Natural killer cell (primary cell): Measurements from ENCODE around the gene GRXCR2. TPM values are rescaled to one million over a fixed set of nuclear protein-coding genes. Genes with fewer than 3 reads are reported as not detected.

Experiments
- ATAC-seq, 3 donors: fragments of 150-1000 bp in 2 of 3; fragments of 200-7000 bp in 1 of 3; cut with Tn5 transposase; 1 replicate in 1 of 3; 2 replicates in 2 of 3; pipeline ENCODE4 v1.10.0; 2021; ENCODE audit warnings: mild to moderate bottlenecking in 2 of 3, moderate library complexity in 2 of 3
- DNase-seq, 2 donors: peaks; one replicate each; pipeline versions ENCODE4 v3.0.0 to v3.0.0-alpha.2; 2013 to 2021; ENCODE audit warnings: mixed read lengths in 1 of 2
- H3K27ac ChIP-seq: one replicate; pipeline ENCODE4 v1.5.1; 2013; ENCODE audit warnings: mild to moderate bottlenecking, low read length
- H3K27me3 ChIP-seq: one replicate; pipeline ENCODE4 v1.6.1; 2013; ENCODE audit warnings: low read length; ENCODE audit not compliant: control insufficient read depth, insufficient read depth
- H3K36me3 ChIP-seq: one replicate; pipeline ENCODE4 v1.6.1; 2013; ENCODE audit warnings: low read length; ENCODE audit not compliant: control insufficient read depth, insufficient read depth
- H3K4me1 ChIP-seq: one replicate; pipeline ENCODE4 v1.6.1; 2013; ENCODE audit warnings: low read length; ENCODE audit not compliant: control insufficient read depth, insufficient read depth
- H3K4me3 ChIP-seq: one replicate; pipeline ENCODE4 v1.5.1; 2013; ENCODE audit warnings: low read length
- H3K9me3 ChIP-seq: one replicate; pipeline ENCODE4 v1.6.1; 2013; ENCODE audit warnings: low read length; ENCODE audit not compliant: control insufficient read depth, insufficient read depth
- H3K27ac Mint-ChIP-seq, 2 donors: one replicate each; pipeline ENCODE4 v1.8.0; 2022; ENCODE audit warnings: mild to moderate bottlenecking in 2 of 2, mixed read lengths in 2 of 2, moderate library complexity in 1 of 2
- H3K27me3 Mint-ChIP-seq, 2 donors: one replicate each; pipeline ENCODE4 v1.8.0; 2022; ENCODE audit warnings: low read depth in 2 of 2, mixed read lengths in 2 of 2
- H3K36me3 Mint-ChIP-seq: one replicate; pipeline ENCODE4 v1.8.0; 2022; ENCODE audit warnings: mixed read lengths
- H3K4me1 Mint-ChIP-seq, 2 donors: one replicate each; pipeline ENCODE4 v1.8.0; 2022; ENCODE audit warnings: mixed read lengths in 2 of 2
- H3K4me3 Mint-ChIP-seq: one replicate; pipeline ENCODE4 v1.8.0; 2022; ENCODE audit warnings: mild to moderate bottlenecking, moderate library complexity, mixed read lengths
- H3K9me3 Mint-ChIP-seq, 2 donors: one replicate each; pipeline ENCODE4 v1.8.0; 2022; ENCODE audit warnings: mixed read lengths in 2 of 2
- CTCF ChIP-seq: fragments of 200-600 bp; IDR thresholded peaks from one replicate; pipeline ENCODE4 v1.8.0; 2022; ENCODE audit warnings: antibody characterized with exemption
- WGBS: methylation state at CpG from one replicate; pipeline ENCODE4 v1.1.7; 2013; ENCODE audit warnings: missing lambda C conversion rate; ENCODE audit not compliant: insufficient coverage; 5-methylcytosine and 5-hydroxymethylcytosine counted together
- intact Hi-C: fragments of 100-400 bp; cut with micrococcal nuclease; formaldehyde crosslinking; loops from one replicate; pipeline ENCODE4 v1.14.2; 2022
- total RNA-seq, 4 donors: library from RNA; stranded (reverse); fragments of 120-200 nt in 1 of 4; gene quantifications; one replicate each; pipeline versions ENCODE4 v1.2.3 to v1.2.4, GENCODE V29; 2013 to 2022

The GRXCR2 gene
- total RNA-seq, 3 donors from 2014 or later (not counting 1 experiment from before 2014, with no cell fraction given) = not detected

GRCh38 chr5:145811834-145812625 is 60.8 kb downstream of the GRXCR2 start:
- Mint-ChIP-seq H3K27me3 (no peaks in the 10 kb centered on the region), H3K4me1 (no peaks in the 10 kb centered on the region), H3K27ac (no peak overlapping the region), H3K36me3 (no peaks in the 10 kb centered on the region), H3K9me3 (no peaks in the 10 kb centered on the region), H3K4me3 (no peak overlapping the region)
- Histone ChIP-seq H3K4me3 (no peak overlapping the region), H3K27ac (no peak overlapping the region), H3K36me3 (no peaks in the 10 kb centered on the region), H3K4me1 (no peaks in the 10 kb centered on the region), H3K27me3 (no peaks in the 10 kb centered on the region), H3K9me3 (no peaks in the 10 kb centered on the region)
- ATAC-seq = peak in 1 of 3 donors; percentile 7
- TF ChIP-seq CTCF = no peak
- intact Hi-C loops = no loop called here
- DNase-seq = no peak
- 91% methylated on average over 3 of the region's 3 CpGs for WGBS

Other genes with a start within 250 kb of the GRXCR2 start
- gene PRELID2, start 37.7 kb downstream of the GRXCR2 start, total RNA-seq = 1 to 10 TPM; 1.5 to 3.1 (median 1.7) TPM
- gene SH3RF2, start 63.6 kb upstream of the GRXCR2 start, total RNA-seq = under 1 TPM in 2 of 3 donors, not detected in 1; 0.28 to 0.35 TPM
- gene PLAC8L1, start 232.6 kb upstream of the GRXCR2 start, total RNA-seq = under 1 TPM in 1 of 3 donors, not detected in 2; 0.45 TPM